ENCODE measurements around the gene GFY.

The GFY gene

DNA sequence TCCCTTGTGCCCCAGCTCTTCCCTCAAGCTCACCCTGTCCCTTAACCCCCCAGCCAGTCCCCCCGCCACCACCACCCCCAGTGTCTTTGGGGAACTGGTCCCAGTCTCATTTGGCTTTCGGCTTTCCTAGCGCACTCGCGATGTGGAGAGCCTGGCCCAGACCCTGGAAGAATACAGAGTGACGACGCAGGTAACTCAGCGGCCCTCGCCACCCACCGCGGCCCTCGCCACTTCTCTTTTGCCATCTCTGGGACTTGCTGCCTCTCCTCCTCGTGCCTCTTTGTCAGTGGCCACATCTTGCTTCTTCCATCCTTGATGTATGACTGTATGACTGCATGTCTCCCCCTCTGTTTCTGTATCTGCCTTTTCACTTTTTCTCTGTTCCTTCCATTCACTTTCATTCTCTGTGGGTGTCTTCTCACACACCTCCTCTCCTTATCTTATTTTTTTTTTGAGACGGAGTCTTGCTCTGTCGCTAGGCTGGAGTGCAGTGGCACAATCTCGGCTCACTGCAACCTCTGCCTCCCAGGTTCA, 17.6 kb upstream of the GFY start:
- no peak for DNase-seq

DNA sequence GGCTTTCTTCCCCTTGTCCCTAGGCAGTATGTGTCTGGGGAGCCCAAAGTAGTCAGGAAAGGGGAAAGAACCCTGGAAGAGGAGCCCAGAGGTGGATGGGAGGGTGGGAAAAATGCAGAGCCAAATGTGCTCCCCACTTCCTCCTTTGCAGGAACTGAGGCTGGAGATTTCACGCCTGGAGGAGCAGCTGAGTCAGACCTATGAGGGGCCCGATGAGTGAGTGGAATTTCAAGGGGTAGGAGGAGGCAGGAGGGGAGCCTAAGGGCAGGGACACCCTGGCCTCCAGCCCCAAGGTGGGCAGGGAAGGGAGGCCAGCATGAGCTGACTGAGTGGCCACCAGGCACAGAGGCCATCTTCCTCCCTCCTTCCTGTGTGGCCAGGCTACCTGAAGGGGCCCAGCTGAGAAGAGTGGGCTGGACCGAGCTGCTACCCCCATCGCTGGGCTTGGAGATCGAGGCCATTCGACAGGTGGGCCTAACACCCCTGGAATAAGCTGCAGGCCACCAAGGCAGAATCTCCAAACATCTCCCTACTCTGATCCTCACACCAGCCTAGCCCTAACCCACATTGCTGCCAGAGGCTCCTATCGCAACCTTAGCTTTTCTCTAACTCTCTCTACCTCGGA, 16.3 kb upstream of the GFY start:
- DNase-seq: no peak

DNA sequence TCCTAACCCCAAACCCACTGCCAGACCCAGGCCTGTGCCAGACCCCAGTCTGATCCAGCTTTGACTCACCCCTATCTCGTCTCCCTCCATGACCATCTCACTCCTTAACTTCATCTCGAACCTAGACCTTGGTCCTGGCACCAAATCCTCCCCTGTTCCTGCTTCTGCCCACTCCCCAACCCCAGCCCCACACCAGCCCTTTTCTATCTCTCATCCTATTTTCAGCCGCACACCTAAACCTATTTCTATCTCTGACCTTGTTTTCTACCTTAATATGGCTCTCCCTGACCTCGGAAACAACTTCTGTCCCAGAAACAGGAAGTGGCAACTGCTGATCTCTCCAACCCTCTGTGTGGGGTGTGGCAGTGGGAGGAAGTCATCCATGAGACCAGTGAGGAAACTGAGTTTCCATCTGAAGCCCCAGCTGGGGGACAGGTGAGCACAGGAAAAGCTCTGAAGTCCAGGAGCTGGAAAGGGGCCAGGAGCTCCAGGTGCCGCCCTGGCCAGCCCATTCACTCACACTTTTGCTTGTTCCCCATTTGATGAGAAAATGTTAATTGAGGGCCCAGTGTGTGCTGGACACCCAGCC, 15.7 kb upstream of the GFY start:
- DNase-seq: no peak

DNA sequence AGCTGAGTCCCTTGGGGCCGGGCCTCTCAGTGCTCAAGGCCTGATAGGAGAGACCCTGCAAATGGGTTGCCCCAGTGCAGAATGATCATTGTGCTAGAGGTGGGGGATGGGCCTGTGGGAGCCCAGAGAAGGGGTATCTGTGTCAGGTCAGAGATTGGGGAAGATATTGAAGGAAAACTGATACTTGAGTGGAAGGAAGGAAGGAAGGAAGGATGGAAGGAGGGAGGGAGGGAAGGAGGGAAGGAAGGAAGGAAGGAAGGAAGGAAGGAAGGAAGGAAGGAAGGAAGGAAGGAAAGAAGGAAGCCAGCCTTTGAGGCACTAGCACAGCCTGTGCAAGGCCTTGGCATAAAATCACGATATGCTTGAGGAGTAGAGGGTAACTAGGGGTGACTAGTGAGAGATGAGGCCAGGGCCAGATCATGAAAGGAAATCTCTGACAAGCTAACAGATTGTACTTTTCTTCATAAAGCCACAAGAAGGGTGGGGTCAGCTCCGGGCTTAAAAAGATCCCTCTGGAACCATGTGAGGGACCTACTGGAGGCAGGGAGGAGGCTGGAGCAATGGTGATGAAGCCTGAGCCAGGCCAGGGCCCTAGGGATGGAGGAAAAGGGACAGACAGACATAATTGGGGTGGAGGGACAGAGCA, 13.4 kb upstream of the GFY start:
- DNase-seq: no peak

DNA sequence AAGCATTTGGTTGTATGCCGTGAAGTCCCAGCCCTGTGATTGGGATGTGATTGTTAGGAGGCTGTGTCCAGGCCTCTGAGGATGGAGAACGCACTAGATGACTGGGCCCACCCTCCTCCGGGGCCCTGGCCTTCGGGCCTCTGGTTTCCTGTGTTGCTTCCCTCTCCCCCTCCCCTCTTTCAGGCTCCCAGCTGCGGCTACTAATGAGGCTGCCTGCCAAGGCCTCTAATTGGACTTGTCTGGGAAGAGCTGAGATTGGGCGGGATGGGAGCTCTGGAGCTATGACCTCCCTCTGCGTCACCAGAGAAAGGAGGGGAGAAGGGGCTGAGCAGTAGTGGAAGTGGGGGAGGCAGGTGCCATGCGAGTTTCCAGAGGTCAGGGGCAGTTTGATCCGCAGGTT, 11.8 kb upstream of the GFY start:
- no peak for DNase-seq

DNA sequence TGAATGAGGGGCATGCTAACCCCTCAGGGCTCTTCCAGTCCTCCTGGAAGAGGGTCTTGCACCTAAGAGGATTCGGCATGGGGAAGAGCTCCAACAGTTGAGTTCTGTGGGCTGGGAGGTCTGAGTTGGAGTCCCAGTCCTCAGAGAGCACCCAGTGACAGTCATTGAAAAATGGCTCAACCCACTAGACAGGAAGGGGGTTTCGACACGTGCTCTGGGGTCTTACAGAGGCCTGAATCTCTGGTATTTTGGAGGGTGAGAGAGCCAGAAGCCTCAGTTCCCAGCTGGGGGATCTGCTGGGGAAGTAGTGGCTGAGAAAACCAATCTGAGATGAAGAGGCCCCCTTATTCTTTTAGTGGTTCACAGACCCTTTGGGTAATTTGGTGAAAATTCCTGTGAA, 10.9 kb upstream of the GFY start:
- no peak for DNase-seq

DNA sequence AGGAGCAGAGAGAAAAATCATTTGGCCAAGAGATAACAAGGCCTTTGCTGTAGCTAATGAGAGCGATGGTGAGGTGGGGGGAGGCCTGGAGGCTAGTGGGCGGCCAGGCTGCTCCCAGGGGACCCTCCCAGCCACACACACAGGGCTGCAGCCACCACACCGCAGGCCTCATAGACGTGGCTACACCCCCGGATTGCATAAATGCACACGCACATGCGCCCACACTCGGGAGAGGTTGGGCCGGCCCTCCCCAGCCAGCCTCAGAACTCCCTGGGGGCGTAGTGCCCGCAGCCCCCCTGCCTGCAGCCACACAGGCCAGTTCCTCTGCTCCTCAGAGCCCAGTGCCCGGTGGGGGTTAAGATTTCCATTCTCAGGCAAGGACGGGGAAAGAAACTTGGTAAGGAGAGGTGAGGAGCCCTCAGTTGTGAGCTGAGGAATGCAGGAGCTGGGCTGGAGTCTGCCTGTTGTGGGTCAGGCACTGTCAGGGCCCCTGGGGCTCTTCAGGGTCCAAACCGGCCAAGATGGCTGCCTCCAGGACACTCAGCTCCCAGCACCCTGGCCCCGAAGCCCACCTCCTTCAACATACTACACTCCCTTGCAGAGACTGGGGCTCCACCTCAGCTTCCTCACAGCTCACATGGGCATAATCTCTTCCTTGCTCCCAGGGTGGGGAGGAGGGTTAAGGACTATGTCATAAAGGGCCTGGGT, 9.9 kb upstream of the GFY start:
- peak in 1 of 58 donors; percentile 11 for DNase-seq

DNA sequence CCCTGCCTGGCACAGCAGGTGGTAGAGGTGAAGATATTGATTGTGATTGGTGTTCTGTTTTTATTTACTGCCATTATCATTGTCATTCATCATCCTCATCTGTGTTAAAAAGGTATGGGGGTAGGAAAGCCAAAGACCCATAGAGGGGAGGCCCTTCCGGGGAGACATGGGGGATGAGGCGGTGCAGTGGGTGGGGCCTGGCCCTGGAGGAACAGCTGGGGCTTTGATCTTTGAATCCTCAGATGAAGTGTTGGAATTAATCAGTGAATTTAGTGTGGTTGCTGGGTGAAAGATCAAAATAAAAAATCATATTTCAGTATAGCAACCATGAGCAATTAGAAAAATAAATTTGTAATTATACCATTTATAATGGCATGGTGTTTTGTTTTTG, 9.4 kb upstream of the GFY start:
- no peak for DNase-seq

DNA sequence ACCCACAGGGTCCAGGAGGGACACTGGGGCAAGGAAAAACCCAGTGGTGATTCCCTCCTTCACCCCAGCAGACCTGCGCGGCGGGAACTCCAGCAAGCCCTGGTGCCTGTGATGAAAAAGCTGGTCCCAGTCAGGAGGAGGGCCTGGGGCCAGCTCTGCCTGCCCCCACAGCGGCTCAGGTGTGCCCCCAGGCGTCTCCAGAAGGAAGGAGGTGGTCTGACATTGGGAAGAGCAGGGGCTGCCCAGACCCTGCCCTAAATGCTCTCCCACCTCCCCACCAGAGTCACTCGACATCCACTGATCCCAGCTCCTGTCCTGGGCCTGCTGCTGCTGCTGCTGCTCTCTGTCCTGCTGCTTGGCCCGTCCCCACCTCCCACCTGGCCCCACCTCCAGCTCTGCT, 8.1 kb upstream of the GFY start:
- DNase-seq: no peak

DNA sequence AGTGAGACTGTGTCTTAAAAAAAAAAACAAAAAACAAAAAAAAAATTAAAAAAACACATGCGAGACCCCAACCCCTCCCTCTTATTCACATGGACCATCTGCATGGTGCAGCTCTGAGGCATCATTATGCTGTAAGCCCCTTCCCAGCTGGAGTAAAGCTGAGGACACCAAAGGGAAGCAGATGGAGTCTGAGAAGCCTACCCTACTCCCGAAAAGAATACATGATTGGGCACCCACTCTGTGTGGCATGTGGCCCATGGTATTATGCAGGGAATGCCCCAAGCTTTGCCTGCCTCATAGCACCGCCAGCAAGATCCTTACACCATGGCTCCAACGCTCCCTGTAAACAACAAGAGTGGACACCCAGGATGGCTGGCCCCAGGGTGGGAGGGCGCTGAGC, 6.7 kb upstream of the GFY start:
- no peak for DNase-seq

DNA sequence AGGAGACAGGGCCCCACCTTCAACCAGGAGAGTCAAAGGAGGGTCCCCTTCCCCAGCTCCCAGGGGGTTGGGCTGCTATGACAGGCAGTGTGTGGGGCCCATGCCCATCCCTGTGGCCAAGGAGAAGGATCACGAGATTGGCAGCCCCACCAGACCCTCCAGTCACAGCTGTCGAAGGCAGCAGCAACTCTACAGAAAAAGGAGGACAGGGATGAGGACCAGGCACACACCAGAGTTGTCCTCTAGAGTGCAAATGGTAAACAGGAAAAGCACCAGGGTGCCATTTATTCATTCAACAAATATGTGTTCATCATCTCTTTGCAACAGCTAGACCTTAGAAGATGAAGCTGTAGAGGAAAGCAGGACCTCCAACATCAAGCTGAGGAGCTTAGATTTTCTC, 6.0 kb upstream of the GFY start:
- no peak for DNase-seq

DNA sequence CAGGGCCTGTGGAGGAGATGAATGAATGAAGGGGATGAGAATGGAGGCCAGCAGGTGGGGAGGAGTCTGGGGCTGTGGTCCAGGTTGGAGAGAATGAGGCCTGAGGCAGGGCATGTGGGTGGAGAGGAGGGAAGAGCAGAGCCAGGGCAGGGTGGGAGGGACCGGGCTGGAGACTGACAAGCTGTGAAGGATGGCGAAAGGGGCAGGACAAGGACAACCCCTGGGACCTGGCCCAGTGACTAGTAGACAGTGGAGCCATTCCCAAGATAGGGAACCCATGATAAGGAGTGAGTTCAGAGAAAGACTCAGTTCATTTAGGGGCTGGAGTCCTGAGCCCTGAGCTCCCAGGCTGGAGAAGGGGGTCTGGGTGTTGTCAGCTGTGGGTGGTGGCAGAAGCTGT, 5.0 kb upstream of the GFY start:
- no peak for DNase-seq

DNA sequence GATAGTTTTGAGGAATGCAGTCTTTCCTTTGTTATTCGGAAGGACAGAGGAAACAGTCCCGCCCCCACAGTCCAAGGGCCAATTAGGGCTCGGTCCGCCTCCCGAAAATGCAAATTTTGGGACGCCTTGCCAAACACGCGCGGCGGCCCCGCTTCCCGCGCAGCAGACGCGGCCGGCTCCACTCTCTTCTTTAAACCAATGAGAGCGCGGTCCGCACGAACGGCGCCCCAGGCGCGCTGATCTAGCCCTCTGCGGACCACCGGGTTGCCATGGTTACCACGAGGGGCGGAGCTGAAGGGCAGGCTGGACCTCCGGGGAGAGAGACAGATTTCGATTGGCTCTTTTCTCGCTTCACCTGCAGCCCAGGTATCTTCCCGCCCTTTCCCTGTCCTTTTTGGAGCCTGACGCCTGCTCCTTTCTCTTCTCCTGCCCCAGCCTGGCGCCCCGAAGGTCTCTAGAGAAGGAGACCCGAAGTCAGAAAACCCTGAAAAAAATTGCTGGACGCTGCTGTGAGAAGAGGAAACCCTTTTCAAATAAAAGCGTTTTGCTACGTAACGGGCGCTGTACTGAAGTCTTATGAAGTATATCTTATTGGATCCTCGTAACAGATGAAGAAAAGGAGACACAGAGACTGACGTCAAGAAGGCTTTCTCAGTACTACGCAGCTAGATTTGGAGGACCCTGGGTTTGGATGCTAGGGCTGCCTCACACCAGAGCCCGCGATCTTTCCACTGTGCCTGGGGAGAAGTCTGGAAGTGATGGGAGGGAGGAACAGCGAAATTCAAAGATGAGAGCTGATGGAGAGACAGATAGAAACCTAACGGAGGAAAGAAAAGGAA, 3.9 kb upstream of the GFY start:
- DNase-seq: peak in 7 of 58 donors; percentile 8 to 36 (median 24)

DNA sequence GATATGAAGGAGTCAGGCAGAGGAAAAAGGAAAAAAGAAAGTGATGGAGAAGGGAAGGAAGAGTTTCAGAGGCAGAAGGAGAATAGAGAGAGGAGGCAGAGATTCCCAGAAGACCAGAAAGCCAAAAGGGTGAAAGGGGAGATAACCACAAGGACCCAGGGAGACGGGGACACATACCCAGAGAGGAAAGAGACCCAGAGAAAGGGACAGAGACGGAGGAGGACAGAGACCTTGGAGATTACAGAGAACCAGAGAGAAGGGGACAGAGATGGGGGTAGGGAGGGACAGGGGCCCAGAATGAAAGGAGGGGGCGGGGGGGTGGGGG, 3.3 kb upstream of the GFY start:
- no peak for DNase-seq

DNA sequence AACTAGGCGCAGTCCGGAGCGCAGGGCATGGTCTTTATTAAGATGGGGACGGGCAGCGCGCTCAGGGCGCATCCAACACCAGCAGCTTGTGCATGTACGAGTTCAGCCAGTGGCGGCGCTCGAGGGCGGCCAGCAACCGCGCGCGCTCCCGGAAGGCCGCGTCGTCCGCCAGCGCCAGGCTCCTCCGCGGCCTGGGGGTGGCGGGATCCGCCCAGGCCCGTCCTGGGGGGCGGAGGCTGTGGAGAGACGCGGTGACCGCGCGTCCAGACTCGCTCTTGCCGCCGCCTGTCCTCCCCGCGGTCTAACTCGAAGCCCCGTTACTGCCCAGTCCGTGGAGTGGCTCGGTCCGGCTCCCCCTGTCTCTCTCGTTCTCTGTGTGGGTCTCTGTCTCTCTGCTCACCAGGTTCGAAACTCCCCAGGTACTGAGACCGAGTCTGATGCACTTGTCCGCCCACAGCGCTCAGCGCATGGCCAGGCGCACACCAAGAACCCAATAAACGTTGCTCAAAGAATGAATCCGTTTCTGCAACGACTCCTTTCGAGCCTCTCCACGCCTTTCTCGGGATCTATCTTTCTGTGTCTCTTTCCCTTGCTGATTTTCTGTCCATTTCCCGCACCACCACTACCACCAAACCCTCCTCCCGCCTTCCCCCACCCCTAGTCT, 2.6 kb upstream of the GFY start:
- peak in 8 of 58 donors; percentile 5 to 45 (median 10) for DNase-seq

DNA sequence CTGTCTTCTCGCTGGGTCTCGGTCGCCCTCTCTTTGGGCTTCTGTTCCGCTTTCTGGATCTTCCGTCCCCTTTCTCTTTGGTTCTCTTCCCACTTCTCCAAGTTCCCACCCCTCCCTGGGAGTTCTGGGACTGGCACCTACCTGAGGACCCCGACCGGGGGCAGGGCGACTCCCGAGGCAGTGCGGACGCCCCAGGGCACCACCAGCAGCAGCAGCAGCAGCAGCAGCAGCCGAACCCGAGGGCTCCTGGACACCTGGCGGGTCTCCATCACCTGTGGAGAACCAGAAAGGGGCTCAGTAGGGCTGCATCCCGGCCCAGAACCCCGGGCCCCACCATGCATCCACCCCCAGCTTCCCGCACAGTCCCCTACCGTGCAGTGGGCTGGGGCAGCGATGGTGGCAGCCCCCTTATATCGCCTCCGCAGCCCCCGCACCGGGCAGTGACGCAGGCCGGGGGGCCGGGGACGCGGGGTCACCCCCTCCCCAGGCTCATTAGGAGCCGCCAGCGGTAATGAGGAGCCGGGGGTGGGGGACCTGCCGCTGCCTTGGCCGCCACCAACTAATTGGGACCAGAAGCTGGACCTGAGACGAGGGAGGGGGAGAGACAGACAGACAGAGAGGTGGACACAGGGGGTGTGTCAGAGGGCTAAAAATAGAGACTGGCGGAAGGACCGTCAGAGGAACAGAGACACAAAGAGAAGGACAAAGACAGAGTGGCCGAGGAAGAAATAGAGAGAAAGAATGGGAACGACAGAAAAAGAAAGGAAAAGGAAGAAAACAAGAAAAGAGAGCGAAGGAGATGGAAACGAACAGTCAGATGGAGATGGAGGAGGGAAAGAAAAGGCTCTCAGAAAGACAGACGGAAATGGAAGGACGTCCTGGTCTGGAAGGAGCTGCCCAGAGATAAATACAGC, 1.9 kb upstream of the GFY start, which contains the start of gene PTH2:
Gene PTH2 (minus strand): TSS at position 371 of the 914 bp plus-strand sequence. CDS start 102 bp downstream, at position 269.
- peak in 1 of 58 donors; percentile 5 for DNase-seq

DNA sequence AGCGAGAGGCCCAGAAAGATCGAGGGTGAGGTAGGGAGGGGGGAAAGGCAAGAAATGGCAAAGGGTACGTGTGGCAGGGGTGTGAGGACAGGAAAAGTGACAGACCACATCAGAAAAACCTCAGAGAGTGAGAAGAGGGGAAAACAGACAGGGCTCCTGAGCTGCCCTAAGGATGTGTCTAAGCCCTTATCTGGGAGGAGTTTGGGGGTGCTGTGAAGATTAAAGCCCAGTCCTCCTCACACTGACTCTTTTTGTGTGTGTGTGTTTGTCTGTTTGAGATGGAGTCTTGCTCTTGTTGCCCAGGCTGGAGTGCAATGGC, 1.2 kb upstream of the GFY start:
- no peak for DNase-seq

DNA sequence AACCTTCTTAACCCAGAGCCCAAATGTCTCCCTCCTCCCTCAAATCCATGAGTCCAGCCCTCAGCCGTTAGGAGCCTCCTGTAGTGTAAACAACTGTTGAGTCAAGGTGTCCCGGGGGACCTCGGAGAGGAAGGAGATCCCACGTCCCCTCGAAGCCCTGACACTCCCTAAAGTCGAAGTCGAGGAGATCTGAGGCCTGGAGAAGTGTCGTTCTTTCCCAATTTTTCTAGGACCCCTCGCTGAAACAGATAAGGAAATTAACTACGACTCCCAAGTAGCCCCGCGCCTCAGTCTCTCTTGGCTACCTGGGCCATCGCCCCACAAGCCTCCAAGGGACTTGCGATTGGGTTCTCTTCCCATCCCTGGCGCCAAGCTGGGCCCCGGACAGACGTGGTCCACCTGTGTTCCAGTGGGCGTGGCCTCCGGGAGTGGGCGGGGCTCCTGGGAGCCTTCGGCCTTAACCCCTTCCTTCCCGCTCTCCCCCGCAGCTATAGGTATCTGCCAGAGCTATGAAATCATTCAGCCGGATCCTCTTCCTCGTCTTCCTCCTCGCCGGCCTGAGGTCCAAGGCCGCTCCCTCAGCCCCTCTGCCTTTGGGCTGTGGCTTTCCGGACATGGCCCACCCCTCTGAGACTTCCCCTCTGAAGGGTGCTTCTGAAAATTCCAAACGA, 869 bp downstream of the GFY start:
- no peak for DNase-seq

DNA sequence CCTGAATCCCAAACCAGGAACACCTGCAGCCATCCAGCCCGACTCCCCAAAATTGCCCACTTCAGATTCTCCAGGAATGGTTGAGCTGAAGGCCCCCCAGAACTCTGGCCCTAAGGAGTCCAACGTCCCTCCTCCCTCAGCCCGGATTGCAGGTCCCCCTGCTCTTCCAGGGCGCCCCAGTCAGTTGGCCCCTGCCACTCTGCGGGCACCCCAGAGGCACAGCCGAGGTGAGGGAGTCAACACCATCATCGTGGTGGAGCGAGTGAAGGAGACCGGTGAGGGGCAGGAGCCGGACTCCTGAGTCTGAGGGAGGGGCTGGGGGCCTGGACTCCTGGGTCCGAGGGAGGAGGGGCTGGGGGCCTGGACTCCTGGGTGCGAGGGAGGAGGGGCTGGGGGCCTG, 2.2 kb downstream of the GFY start:
- DNase-seq: no peak
